Heart left ventricle (tissue), 16 donors: ENCODE measurements around the gene RIN3. TPM values are rescaled to one million over a fixed set of nuclear protein-coding genes. Genes with fewer than 3 reads are reported as not detected.

ENCODE experiments used
- ATAC-seq, 4 donors: fragments of 200-7000 bp; cut with Tn5 transposase; one replicate each; pipeline ENCODE4 v1.9.1; 2020 to 2022; ENCODE audit warnings: moderate library complexity in 4 of 4, mild to moderate bottlenecking in 3 of 4, moderate number of reproducible peaks in 1 of 4
- DNase-seq, 5 donors: peaks; one replicate each; pipeline ENCODE4 v3.0.0-alpha.2; 2020
- H3K27ac ChIP-seq, 12 donors: fragments of 200-600 bp; sonication (generic) in 4 of 12; one replicate each; pipeline versions ENCODE4 v1.5.0 to v1.8.0; 2016 to 2022; ENCODE audit warnings: mild to moderate bottlenecking in 2 of 12
- H3K27me3 ChIP-seq, 9 donors: fragments of 200-600 bp; sonication (generic) in 2 of 9; one replicate each; pipeline versions ENCODE4 v1.5.1 to v1.8.0; 2016 to 2022; ENCODE audit warnings: mild to moderate bottlenecking in 3 of 9
- H3K36me3 ChIP-seq, 9 donors: fragments of 200-600 bp; sonication (generic) in 2 of 9; one replicate each; pipeline versions ENCODE4 v1.5.0 to v1.8.0; 2018 to 2022; ENCODE audit warnings: mild to moderate bottlenecking in 2 of 9
- H3K4me1 ChIP-seq, 12 donors: fragments of 200-600 bp; sonication (generic) in 4 of 12; one replicate each; pipeline versions ENCODE4 v1.5.0 to v1.8.0; 2016 to 2022; ENCODE audit warnings: mild to moderate bottlenecking in 3 of 12
- H3K4me3 ChIP-seq, 12 donors: fragments of 200-600 bp; sonication (generic) in 4 of 12; one replicate each; pipeline versions ENCODE4 v1.5.0 to v1.8.0; 2017 to 2022; ENCODE audit warnings: mild to moderate bottlenecking in 9 of 12, moderate library complexity in 4 of 12
- H3K9me3 ChIP-seq, 12 donors: fragments of 200-600 bp; sonication (generic) in 4 of 12; one replicate each; pipeline versions ENCODE4 v1.5.0 to v1.8.0; 2016 to 2022; ENCODE audit warnings: mild to moderate bottlenecking in 1 of 12
- CTCF ChIP-seq, 12 donors: fragments of 200-600 bp; sonication (generic) in 4 of 12; IDR thresholded peaks; one replicate each; pipeline versions ENCODE4 v1.5.0 to v1.8.0; 2018 to 2022; ENCODE audit warnings: antibody characterized with exemption in 12 of 12, mild to moderate bottlenecking in 5 of 12
- POLR2A ChIP-seq, 2 donors: fragments of 450-650 bp; IDR thresholded peaks; one replicate each; pipeline ENCODE4 v1.6.1; 2017; ENCODE audit warnings: antibody characterized with exemption in 2 of 2, mild to moderate bottlenecking in 2 of 2, moderate library complexity in 2 of 2
- WGBS, 4 donors: extraction: QIAGEN DNeasy Blood & Tissue Kit in 2 of 4; methylation state at CpG; one replicate each; pipeline versions ENCODE4 v1.1.5 to v1.1.7; 2013 to 2018; 5-methylcytosine and 5-hydroxymethylcytosine counted together
- intact Hi-C, 10 donors: fragments of 100-400 bp; cut with DNase I; formaldehyde crosslinking; loops; one replicate each; pipeline versions ENCODE4 v1.11.1 to v1.14.2; 2022
- polyA plus RNA-seq, 2 donors: library from polyadenylated mRNA; stranded (reverse); fragments of 200-250 nt; gene quantifications; one replicate each; pipeline ENCODE4 v1.2.3, GENCODE V29; 2013
- total RNA-seq, 9 donors: library from RNA; depleted of rRNA in 2 of 9; stranded (reverse); fragments of >200 nt in 2 of 9; fragmentation: NEBNext Ultra II Directional in 3 of 9; extraction: Animal tissue kit (Norgen Biotek cat#: 25700) in 3 of 9; gene quantifications; one replicate each; pipeline versions ENCODE4 v1.1.0 to v1.2.4, GENCODE V29; 2016 to 2023
- donor health status: ischemic (EF 13 %, LVEDD 7.1; RV severe dilation, severe dysfunction).
- donor health status: healthy with polysubstance abuse.
- donor health status: DM: no; HTN: yes; CAD: no.
- donor health status: DM: no; HTN: no; CAD: no.
- donor health status: ischemic (EF 25% LVEDD 6.9; RV normal size, moderate dysfunction).
- donor health status: ischemic (EF 25% LVEDD 5.7; RV mildly dilated, moderate dysfunction).
- donor health status: healthy.
- donor health status: DM: yes; HTN: yes; CAD: no.
- donor health status: ischemic (EF 35%, LVEDD 5.7; RV mildly dilated, moderate dysfunction).
- donor health status: nonischemic (EF 11% LVEDD 7.7; RV severe dilation, severe dysfunction).
- donor health status: DM: yes; HTN: yes; CAD: no.
- donor health status: PGD.
- donor health status: ischemic (EF 29% LVEDD 5.4; RV normal size, mild dysfunction).
- donor health status: nonischemic (EF 23%, LVEDD 6.1; RV moderate dilation, normal function).

Gene RIN3
- total and polyA plus RNA-seq, 11 donors: 8.6 to 37.0 (median 12.7) TPM

- TF ChIP-seq CTCF (IDR thresholded peaks at IDR 0.05) (no peak), POLR2A (IDR thresholded peaks at IDR 0.05) (no peak)
- Histone ChIP-seq H3K27me3 (no peaks in the 10 kb centered on the region), H3K36me3 (no peaks in the 10 kb centered on the region), H3K27ac (peak overlapping the region in 5 of 12 donors; percentile 4 to 81 (median 39)), H3K4me1 (peaks cover 0 to 73% (median 20%) of the 10 kb centered on the region in 12 donors), H3K9me3 (no peaks in the 10 kb centered on the region), H3K4me3 (no peak overlapping the region)
- 82 to 91% (median 86%) methylated on average over 8 of the region's 8 CpGs for WGBS, 4 donors
- intact Hi-C loops: no loop called here
- ATAC-seq (no peak), DNase-seq (peak in 1 of 5 donors; percentile 14)
Measured at GRCh38 chr14:92491782-92492181, 21.8 kb upstream of the RIN3 start.

GRCh38 chr14:92492258-92492657 lies 21.3 kb upstream of the RIN3 start:
- peaks cover 0 to 70% (median 18%) of the 10 kb centered on the region in 12 donors for H3K4me1 ChIP-seq
- no peak for TF ChIP-seq POLR2A (IDR thresholded peaks at IDR 0.05)
- TF ChIP-seq CTCF (IDR thresholded peaks at IDR 0.05): no peak

GRCh38 chr14:92493024-92493423 lies 20.6 kb upstream of the RIN3 start:
- H3K27me3 ChIP-seq: no peaks in the 10 kb centered on the region
- peaks cover 0 to 70% (median 16%) of the 10 kb centered on the region in 12 donors for H3K4me1 ChIP-seq
- no peaks in the 10 kb centered on the region for H3K36me3 ChIP-seq
- ATAC-seq: no peak
- no peak overlapping the region for H3K4me3 ChIP-seq
- no peaks in the 10 kb centered on the region for H3K9me3 ChIP-seq
- no peak overlapping the region for H3K27ac ChIP-seq
- 91 to 97% (median 95%) methylated on average over 9 to 10 of the region's 10 CpGs for WGBS, 4 donors
- intact Hi-C loops: no loop called here
- peak in 1 of 5 donors; percentile 14 for DNase-seq
- TF ChIP-seq CTCF (IDR thresholded peaks at IDR 0.05) (no peak), POLR2A (IDR thresholded peaks at IDR 0.05) (no peak)

More at GRCh38 chr14:92492258-92492657, 21.3 kb upstream of the RIN3 start:
- Histone ChIP-seq H3K27ac (peak overlapping the region in 4 of 12 donors; percentile 4 to 81 (median 30)), H3K36me3 (no peaks in the 10 kb centered on the region), H3K4me3 (no peak overlapping the region), H3K9me3 (no peaks in the 10 kb centered on the region), H3K27me3 (no peaks in the 10 kb centered on the region)
- WGBS, 4 donors: 67 to 78% (median 72%) methylated on average over 10 of the region's 10 CpGs
- intact Hi-C loops: no loop called here
- ATAC-seq: peak in 3 of 4 donors; percentile 42 to 62 (median 48)
- DNase-seq: peak in 1 of 5 donors; percentile 24

- Histone ChIP-seq H3K9me3 (no peaks in the 10 kb centered on the region), H3K27ac (no peak overlapping the region), H3K36me3 (no peaks in the 10 kb centered on the region), H3K27me3 (no peaks in the 10 kb centered on the region), H3K4me3 (no peak overlapping the region), H3K4me1 (peaks cover 0 to 70% (median 14%) of the 10 kb centered on the region in 12 donors)
- 88 to 91% (median 90%) methylated on average over 16 of the region's 16 CpGs for WGBS, 4 donors
- intact Hi-C loops: no loop called here
- DNase-seq: peak in 1 of 5 donors; percentile 12
- ATAC-seq: no peak
- TF ChIP-seq CTCF (IDR thresholded peaks at IDR 0.05) (no peak), POLR2A (IDR thresholded peaks at IDR 0.05) (no peak)
Measured at GRCh38 chr14:92493492-92493891, 20.1 kb upstream of the RIN3 start.
